A549 (cell line): ENCODE measurements around the gene TRPM5. TPM values are rescaled to one million over a fixed set of nuclear protein-coding genes. Genes with fewer than 3 reads are reported as not detected.

Experiments used
- ATAC-seq, 2 experiments: fragments of 200-7000 bp in 1 of 2; fragments of >200 bp in 1 of 2; cut with Nextera tagmentation in 1 of 2; cut with Tn5 transposase in 1 of 2; 3 replicates each; pipeline versions ENCODE4 v1.8.0 to v1.9.1; 2018 to 2020; ENCODE audit warnings: mild to moderate bottlenecking in 1 of 2, moderate library complexity in 1 of 2
- CTCF ChIA-PET: fragments of 300-600 bp; sonication (Branson Sonifier 250); formaldehyde crosslinking; extraction: SDS; loops from one replicate; lab custom pipeline; 2021; ENCODE audit warnings: antibody characterized with exemption, inconsistent platforms; lab: Yijun Ruan, JAX
- POLR2A ChIA-PET: fragments of 350-600 bp; formaldehyde crosslinking; extraction: SDS; loops from one replicate; lab custom pipeline; 2021; ENCODE audit warnings: antibody characterized with exemption, inconsistent platforms; lab: Yijun Ruan, JAX
- DNase-seq, 2 experiments: peaks; one replicate each; pipeline versions ENCODE4 v3.0.0 to v3.0.0-alpha.2; 2011 to 2016; ENCODE audit warnings: low read depth in 1 of 2, low spot score in 1 of 2
- FAIRE-seq: peaks from 2 replicates; lab custom pipeline; 2011; peaks lifted over from hg19 to GRCh38; lab: Jason Lieb, UNC
- H3K27ac ChIP-seq, 2 experiments: fragments of >200 bp; sonication (Bioruptor Twin); formaldehyde crosslinking; 3 replicates each; pipeline ENCODE4 v1.5.1; 2016 to 2017
- H3K4me1 ChIP-seq: fragments of >200 bp; sonication (Bioruptor Twin); formaldehyde crosslinking; 3 replicates; pipeline ENCODE4 v1.6.1; 2016
- H3K4me2 ChIP-seq: fragments of >200 bp; sonication (Bioruptor Twin); formaldehyde crosslinking; 3 replicates; pipeline ENCODE4 v1.6.1; 2016
- H3K4me3 ChIP-seq: fragments of >200 bp; sonication (Bioruptor Twin); formaldehyde crosslinking; 3 replicates; pipeline ENCODE4 v1.5.1; 2016
- H3K9me3 ChIP-seq: fragments of >200 bp; sonication (Bioruptor Twin); formaldehyde crosslinking; 3 replicates; pipeline ENCODE4 v1.6.1; 2016
- CBX8 ChIP-seq: fragments of 200-600 bp; sonication (generic); IDR thresholded peaks from 2 replicates; pipeline ENCODE4 v1.6.1; 2016
- CEBPB ChIP-seq, 2 experiments: fragments of >200 bp in 1 of 2; sonication (Bioruptor Twin) in 1 of 2; formaldehyde crosslinking in 1 of 2; IDR thresholded peaks; 2 replicates each; pipeline ENCODE4 v1.6.1; 2012 to 2016
- CHD4 ChIP-seq: fragments of 200-600 bp; sonication (generic); IDR thresholded peaks from 2 replicates; pipeline ENCODE4 v1.6.1; 2016; ENCODE audit warnings: antibody characterized with exemption, mild to moderate bottlenecking, borderline replicate concordance
- EP300 ChIP-seq, 2 experiments: fragments of >200 bp; sonication (Bioruptor Twin); formaldehyde crosslinking; IDR thresholded peaks; 2 replicates in 1 of 2; 3 replicates in 1 of 2; pipeline ENCODE4 v1.6.1; 2016 to 2017
- FOSL2 ChIP-seq, 2 experiments: fragments of 450-650 bp in 1 of 2; fragments of >200 bp in 1 of 2; sonication (Bioruptor Twin) in 1 of 2; formaldehyde crosslinking; IDR thresholded peaks; 2 replicates each; pipeline versions ENCODE4 v1.5.0 to v1.6.1; 2016 to 2020; ENCODE audit warnings: mild to moderate bottlenecking in 1 of 2, moderate library complexity in 1 of 2
- GATA3 ChIP-seq: IDR thresholded peaks from 2 replicates; pipeline ENCODE4 v1.6.1; 2012; ENCODE audit warnings: borderline replicate concordance
- HDAC2 ChIP-seq: fragments of 200-600 bp; sonication (generic); IDR thresholded peaks from 2 replicates; pipeline ENCODE4 v1.6.1; 2016
- HEYL ChIP-seq: fragments of 250-450 bp; sonication (Bioruptor Pico); IDR thresholded peaks from 2 replicates; pipeline ENCODE4 v1.8.0; 2021; ENCODE audit warnings: mild to moderate bottlenecking, moderate library complexity
- HOXB5 ChIP-seq: fragments of 250-450 bp; sonication (Bioruptor Pico); IDR thresholded peaks from 2 replicates; pipeline ENCODE4 v1.5.0; 2020; ENCODE audit warnings: mild to moderate bottlenecking, moderate library complexity
- JUNB ChIP-seq: fragments of >200 bp; sonication (Bioruptor Twin); formaldehyde crosslinking; IDR thresholded peaks from 2 replicates; pipeline ENCODE4 v1.6.1; 2016
- KDM5A ChIP-seq: fragments of 200-600 bp; sonication (generic); IDR thresholded peaks from 2 replicates; pipeline ENCODE4 v1.6.1; 2016; ENCODE audit warnings: antibody characterized with exemption, mild to moderate bottlenecking
- MAZ ChIP-seq: fragments of 150-350 bp; IDR thresholded peaks from 2 replicates; pipeline ENCODE4 v1.6.1; 2014; ENCODE audit warnings: antibody characterized with exemption, low read depth, low read length, borderline replicate concordance
- NFE2L2 ChIP-seq: fragments of 150-350 bp; conservative IDR thresholded peaks from 2 replicates; pipeline ENCODE4 v1.6.1; 2014; ENCODE audit warnings: low read length
- NPAS2 ChIP-seq: fragments of 250-450 bp; sonication (Bioruptor Pico); IDR thresholded peaks from 2 replicates; pipeline ENCODE4 v1.8.0; 2022; ENCODE audit warnings: mild to moderate bottlenecking, moderate library complexity, borderline replicate concordance
- PHF8 ChIP-seq: fragments of 200-600 bp; sonication (generic); IDR thresholded peaks from 2 replicates; pipeline ENCODE4 v1.6.1; 2016; ENCODE audit warnings: low read depth, mild to moderate bottlenecking, antibody characterized with exemption, moderate library complexity, borderline replicate concordance
- POLR2A ChIP-seq: IDR thresholded peaks from 2 replicates; pipeline ENCODE4 v1.6.1; 2012; ENCODE audit warnings: mild to moderate bottlenecking, low read length
- POLR2AphosphoS2 ChIP-seq: conservative IDR thresholded peaks from 2 replicates; pipeline ENCODE4 v1.6.1; 2012; ENCODE audit warnings: low read length, improper control_type of control experiment, inconsistent platforms
- RAD21 ChIP-seq, 2 experiments: fragments of >200 bp in 1 of 2; sonication (Bioruptor Twin) in 1 of 2; formaldehyde crosslinking in 1 of 2; IDR thresholded peaks in 1 of 2; conservative IDR thresholded peaks in 1 of 2; 2 replicates in 1 of 2; 3 replicates in 1 of 2; pipeline ENCODE4 v1.6.1; 2012 to 2018; ENCODE audit warnings: inconsistent platforms in 1 of 2
- RARB ChIP-seq: fragments of 250-450 bp; sonication (Bioruptor Pico); IDR thresholded peaks from 2 replicates; pipeline ENCODE4 v1.8.0; 2021; ENCODE audit warnings: mild to moderate bottlenecking, moderate library complexity
- RCOR1 ChIP-seq: fragments of 150-350 bp; IDR thresholded peaks from 2 replicates; pipeline ENCODE4 v1.6.1; 2014; ENCODE audit warnings: antibody characterized with exemption, low read length, low read depth
- SMC3 ChIP-seq: fragments of >200 bp; sonication (Bioruptor Twin); formaldehyde crosslinking; IDR thresholded peaks from 3 replicates; pipeline ENCODE4 v1.6.1; 2018; ENCODE audit warnings: inconsistent platforms
- TFCP2L1 ChIP-seq: fragments of 250-450 bp; sonication (Bioruptor Pico); IDR thresholded peaks from 2 replicates; pipeline ENCODE4 v1.5.0; 2021; ENCODE audit warnings: mild to moderate bottlenecking
- TP53 ChIP-seq: fragments of 250-450 bp; sonication (Bioruptor Pico); IDR thresholded peaks from 2 replicates; pipeline ENCODE4 v1.5.0; 2021; ENCODE audit warnings: mild to moderate bottlenecking, moderate library complexity
- ZNF302 ChIP-seq: fragments of 250-450 bp; sonication (Bioruptor Pico); IDR thresholded peaks from 2 replicates; pipeline ENCODE4 v1.9.0; 2021; ENCODE audit warnings: inconsistent platforms, mild to moderate bottlenecking, moderate library complexity
- ZSCAN20 ChIP-seq: fragments of 250-450 bp; sonication (Bioruptor Pico); IDR thresholded peaks from 2 replicates; pipeline ENCODE4 v1.8.0; 2022; ENCODE audit warnings: mild to moderate bottlenecking, moderate library complexity
- WGBS: methylation state at CpG from one replicate; pipeline ENCODE4 v1.1.6; 2017; ENCODE audit errors: missing lambda C conversion rate; 5-methylcytosine and 5-hydroxymethylcytosine counted together
- polyA plus RNA-seq, 4 experiments: library from polyadenylated mRNA; depleted of rRNA in 3 of 4; stranded (reverse); fragments of >200 nt; fragmentation: RNase III in 1 of 4; extraction: RNeasy Plus Mini Kit Qiagen cat#74134 plus additional on column Dnase treatment in 1 of 4; gene quantifications; 2 replicates in 3 of 4; 3 replicates in 1 of 4; pipeline ENCODE4 v1.2.3, GENCODE V29; 2011 to 2017
- TF ChIP-seq, protein P1 (sequence below): IDR thresholded peaks from 2 replicates; pipeline ENCODE4 v1.6.1; 2012; ENCODE audit warnings: low read depth, borderline replicate concordance
- TF ChIP-seq, protein P2 (sequence below): fragments of 150-350 bp; IDR thresholded peaks from 2 replicates; pipeline ENCODE4 v1.6.1; 2014; ENCODE audit warnings: low read depth, mild to moderate bottlenecking, low read length
- TF ChIP-seq, protein P3 (sequence below): IDR thresholded peaks from 2 replicates; pipeline ENCODE4 v1.6.1; 2012
- TF ChIP-seq, protein P4 (sequence below): fragments of >200 bp; sonication (Bioruptor Twin); formaldehyde crosslinking; IDR thresholded peaks from 3 replicates; pipeline ENCODE4 v1.5.1; 2016
- TF ChIP-seq, protein P5 (sequence below): fragments of >200 bp; sonication (Bioruptor Twin); formaldehyde crosslinking; IDR thresholded peaks from 2 replicates; pipeline ENCODE4 v1.6.1; 2016
- TF ChIP-seq, protein P6 (sequence below): fragments of >200 bp; sonication (Bioruptor Twin); formaldehyde crosslinking; IDR thresholded peaks from 3 replicates; pipeline ENCODE4 v1.6.1; 2016
- TF ChIP-seq, protein P7 (sequence below): IDR thresholded peaks from 2 replicates; pipeline ENCODE4 v1.6.1; 2012

The TRPM5 gene
- polyA plus RNA-seq, 2 of the 4 experiments (the other 2 are of a cell fraction), result not detected

DNA sequence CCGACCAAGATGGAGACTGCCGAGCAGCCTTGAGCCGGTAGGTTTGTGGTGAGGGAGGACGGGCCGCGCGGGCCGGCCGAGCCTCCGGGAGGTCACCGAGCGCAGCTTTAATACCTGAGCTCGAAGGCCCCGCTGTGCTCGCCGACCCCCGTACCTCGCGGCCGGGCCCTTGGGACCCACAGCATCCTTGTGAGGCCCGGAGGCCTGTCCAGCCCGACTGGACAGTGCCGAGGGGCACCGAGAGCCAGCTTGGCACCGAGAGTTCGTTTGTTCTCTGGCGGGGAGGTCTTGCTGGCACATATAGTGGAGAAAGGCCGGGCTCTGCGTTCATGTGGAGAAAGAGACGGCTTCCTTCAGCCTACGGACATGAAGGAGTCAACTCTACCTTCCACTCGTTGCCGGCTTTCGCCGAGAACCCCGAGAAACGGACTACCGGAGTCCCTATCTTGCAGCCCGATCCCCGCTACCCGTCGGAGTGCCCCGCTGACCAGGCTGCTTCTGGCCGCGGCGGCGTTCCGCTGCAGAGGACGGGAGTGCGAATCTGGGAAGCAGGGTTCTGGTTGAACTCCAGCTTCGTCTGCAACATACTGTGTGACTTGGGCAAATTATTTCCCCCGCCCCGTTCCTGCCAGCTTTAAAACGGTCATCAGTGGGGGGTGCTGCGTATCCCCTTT is 43.4 kb downstream of the TRPM5 start (continued):
- no peak for TF ChIP-seq HOXB5 (CRISPR knock-in tag)

DNA sequence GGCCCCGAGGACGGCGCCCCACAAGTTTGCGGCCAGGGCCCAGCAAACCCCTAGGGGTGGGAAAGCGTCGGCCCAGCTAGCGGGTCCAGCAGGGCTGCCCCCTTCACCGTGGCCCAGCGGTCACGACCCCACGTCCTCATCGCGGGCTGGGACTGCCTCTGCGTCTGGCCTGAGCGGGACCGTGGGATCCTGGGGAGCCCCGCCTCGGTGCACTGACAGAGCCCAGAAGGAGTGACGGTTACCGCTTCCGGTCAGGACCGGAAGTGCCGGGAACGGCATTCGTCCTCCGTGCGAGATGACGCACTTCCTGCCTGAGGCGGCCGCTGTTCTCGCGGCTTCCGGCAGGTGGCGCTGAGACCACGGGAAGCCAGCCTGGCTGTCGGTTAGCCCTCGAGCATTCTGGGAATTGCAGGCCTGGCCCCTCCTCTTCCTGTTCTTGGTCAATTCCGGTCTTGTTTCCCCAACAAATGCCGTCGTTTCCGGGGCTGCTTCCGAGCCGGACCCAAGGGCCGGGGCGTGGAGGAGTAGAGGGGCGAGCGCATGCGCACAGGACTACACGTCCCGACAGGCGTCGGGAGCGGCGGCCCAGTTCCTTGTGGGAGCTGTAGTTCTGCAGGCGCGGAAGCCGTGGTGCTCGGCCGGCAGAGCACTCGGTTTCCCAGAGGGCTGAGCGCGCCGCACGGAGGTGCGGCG is 44.1 kb downstream of the TRPM5 start, which contains the start of gene TSSC4:
TSSC4 (plus strand) TSS at position 682 of the 693 bp plus-strand sequence. CDS start 1,884 bp downstream, outside the sequence.
- ChIA-PET CTCF (interaction anchor here (0.6 to 31.0 kb wide), 25 partner anchors 9 to 1415 kb away, joined by 3 to 903 read pairs (median 5); partner anchors contain the start of genes C11orf21 and TSPAN32), POLR2A (interaction anchor here (0.5 to 2.0 kb wide), 7 partner anchors 10 to 1475 kb away, joined by 3 to 26 read pairs (median 3); partner anchors contain the start of genes AP2A2, CD81 and KCNQ1OT1)
- Histone ChIP-seq H3K9me3 (no peaks in the 10 kb centered on the region), H3K4me1 (peaks cover 16% of the 10 kb centered on the region), H3K27ac (peak within 1 kb of the TSS; percentile 97 to 98), H3K4me3 (peak within 1 kb of the TSS; percentile 100), H3K4me2 (peak within 1 kb of the TSS; percentile 98)
- DNase-seq (peak; percentile 99 to 100), ATAC-seq (peak; percentile 86 to 93), FAIRE-seq (peak; percentile 97)
- WGBS, result under 1% methylated on average over 33 of the region's 66 CpGs
- TF ChIP-seq RCOR1 (no peak), KDM5A (no peak), GATA3 (peak; percentile 28; the same call in 1 of the 2 replicates), JUNB (no peak), CHD4 (no peak), PHF8 (peak; percentile 88), MAZ (peak; percentile 79; the same call in 1 of the 2 replicates), HEYL (CRISPR knock-in tag) (no peak), FOSL2 (IDR thresholded peaks at IDR 0.05) (no peak), FOSL2 (CRISPR knock-in tag; IDR thresholded peaks at IDR 0.05) (peak; percentile 47), NPAS2 (CRISPR knock-in tag) (no peak), NFE2L2 (no peak), SMC3 (peak; percentile 51; the same call in 2 of the 3 replicates), POLR2AphosphoS2 (no peak; the same call in none of the 2 replicates), TFCP2L1 (no peak), RAD21 (conservative IDR thresholded peaks at IDR 0.05 in 1 of 2, IDR thresholded peaks at IDR 0.05 in 1 of 2) (peak; percentile 60 to 66), ZNF302 (CRISPR knock-in tag) (no peak), POLR2A (peak; percentile 89), ZSCAN20 (CRISPR knock-in tag) (no peak), TP53 (peak; percentile 75), HDAC2 (no peak), CBX8 (no peak), EP300 (IDR thresholded peaks at IDR 0.05) (no peak), RARB (CRISPR knock-in tag) (no peak), CEBPB (IDR thresholded peaks at IDR 0.05) (peak in 1 of 2 experiments; percentile 43; a peak in 1 of 4 replicates)
- TF ChIP-seq, protein P1, sequence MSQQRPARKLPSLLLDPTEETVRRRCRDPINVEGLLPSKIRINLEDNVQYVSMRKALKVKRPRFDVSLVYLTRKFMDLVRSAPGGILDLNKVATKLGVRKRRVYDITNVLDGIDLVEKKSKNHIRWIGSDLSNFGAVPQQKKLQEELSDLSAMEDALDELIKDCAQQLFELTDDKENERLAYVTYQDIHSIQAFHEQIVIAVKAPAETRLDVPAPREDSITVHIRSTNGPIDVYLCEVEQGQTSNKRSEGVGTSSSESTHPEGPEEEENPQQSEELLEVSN, result peak; percentile 50; the same call in 1 of the 2 replicates
- TF ChIP-seq, protein P2, sequence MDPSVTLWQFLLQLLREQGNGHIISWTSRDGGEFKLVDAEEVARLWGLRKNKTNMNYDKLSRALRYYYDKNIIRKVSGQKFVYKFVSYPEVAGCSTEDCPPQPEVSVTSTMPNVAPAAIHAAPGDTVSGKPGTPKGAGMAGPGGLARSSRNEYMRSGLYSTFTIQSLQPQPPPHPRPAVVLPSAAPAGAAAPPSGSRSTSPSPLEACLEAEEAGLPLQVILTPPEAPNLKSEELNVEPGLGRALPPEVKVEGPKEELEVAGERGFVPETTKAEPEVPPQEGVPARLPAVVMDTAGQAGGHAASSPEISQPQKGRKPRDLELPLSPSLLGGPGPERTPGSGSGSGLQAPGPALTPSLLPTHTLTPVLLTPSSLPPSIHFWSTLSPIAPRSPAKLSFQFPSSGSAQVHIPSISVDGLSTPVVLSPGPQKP, result 0 out of 2 replicates have a peak, but pooled peaks have one; percentile 45
- TF ChIP-seq, protein P3, sequence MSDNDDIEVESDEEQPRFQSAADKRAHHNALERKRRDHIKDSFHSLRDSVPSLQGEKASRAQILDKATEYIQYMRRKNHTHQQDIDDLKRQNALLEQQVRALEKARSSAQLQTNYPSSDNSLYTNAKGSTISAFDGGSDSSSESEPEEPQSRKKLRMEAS, result peak; percentile 77; the same call in 1 of the 2 replicates
- TF ChIP-seq, protein P4, sequence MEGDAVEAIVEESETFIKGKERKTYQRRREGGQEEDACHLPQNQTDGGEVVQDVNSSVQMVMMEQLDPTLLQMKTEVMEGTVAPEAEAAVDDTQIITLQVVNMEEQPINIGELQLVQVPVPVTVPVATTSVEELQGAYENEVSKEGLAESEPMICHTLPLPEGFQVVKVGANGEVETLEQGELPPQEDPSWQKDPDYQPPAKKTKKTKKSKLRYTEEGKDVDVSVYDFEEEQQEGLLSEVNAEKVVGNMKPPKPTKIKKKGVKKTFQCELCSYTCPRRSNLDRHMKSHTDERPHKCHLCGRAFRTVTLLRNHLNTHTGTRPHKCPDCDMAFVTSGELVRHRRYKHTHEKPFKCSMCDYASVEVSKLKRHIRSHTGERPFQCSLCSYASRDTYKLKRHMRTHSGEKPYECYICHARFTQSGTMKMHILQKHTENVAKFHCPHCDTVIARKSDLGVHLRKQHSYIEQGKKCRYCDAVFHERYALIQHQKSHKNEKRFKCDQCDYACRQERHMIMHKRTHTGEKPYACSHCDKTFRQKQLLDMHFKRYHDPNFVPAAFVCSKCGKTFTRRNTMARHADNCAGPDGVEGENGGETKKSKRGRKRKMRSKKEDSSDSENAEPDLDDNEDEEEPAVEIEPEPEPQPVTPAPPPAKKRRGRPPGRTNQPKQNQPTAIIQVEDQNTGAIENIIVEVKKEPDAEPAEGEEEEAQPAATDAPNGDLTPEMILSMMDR, result peak; percentile 91
- TF ChIP-seq, protein P5, sequence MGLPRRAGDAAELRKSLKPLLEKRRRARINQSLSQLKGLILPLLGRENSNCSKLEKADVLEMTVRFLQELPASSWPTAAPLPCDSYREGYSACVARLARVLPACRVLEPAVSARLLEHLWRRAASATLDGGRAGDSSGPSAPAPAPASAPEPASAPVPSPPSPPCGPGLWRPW, result no peak
- TF ChIP-seq, protein P6, sequence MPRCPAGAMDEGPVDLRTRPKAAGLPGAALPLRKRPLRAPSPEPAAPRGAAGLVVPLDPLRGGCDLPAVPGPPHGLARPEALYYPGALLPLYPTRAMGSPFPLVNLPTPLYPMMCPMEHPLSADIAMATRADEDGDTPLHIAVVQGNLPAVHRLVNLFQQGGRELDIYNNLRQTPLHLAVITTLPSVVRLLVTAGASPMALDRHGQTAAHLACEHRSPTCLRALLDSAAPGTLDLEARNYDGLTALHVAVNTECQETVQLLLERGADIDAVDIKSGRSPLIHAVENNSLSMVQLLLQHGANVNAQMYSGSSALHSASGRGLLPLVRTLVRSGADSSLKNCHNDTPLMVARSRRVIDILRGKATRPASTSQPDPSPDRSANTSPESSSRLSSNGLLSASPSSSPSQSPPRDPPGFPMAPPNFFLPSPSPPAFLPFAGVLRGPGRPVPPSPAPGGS, result peak; percentile 76; the same call in 1 of the 3 replicates
- TF ChIP-seq, protein P7, sequence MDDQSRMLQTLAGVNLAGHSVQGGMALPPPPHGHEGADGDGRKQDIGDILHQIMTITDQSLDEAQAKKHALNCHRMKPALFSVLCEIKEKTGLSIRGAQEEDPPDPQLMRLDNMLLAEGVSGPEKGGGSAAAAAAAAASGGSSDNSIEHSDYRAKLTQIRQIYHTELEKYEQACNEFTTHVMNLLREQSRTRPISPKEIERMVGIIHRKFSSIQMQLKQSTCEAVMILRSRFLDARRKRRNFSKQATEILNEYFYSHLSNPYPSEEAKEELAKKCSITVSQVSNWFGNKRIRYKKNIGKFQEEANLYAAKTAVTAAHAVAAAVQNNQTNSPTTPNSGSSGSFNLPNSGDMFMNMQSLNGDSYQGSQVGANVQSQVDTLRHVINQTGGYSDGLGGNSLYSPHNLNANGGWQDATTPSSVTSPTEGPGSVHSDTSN, result peak; percentile 52
